Lower leg skin (tissue), 4 donors: ENCODE measurements around the gene TBC1D7. TPM values are rescaled to one million over a fixed set of nuclear protein-coding genes. Genes with fewer than 3 reads are reported as not detected.
A peak's percentile ranks its signal among the peaks of the same experiment; 100 is the strongest.

Experiments
- DNase-seq, 2 donors: peaks; one replicate each; pipeline ENCODE4 v3.0.0-alpha.2; 2019; ENCODE audit warnings: low spot score in 2 of 2
- H3K4me3 ChIP-seq: fragments of 200-600 bp; sonication (generic); 2 replicates; pipeline ENCODE4 v1.5.1; 2017; ENCODE audit warnings: mild to moderate bottlenecking, low read depth; ENCODE audit not compliant: poor library complexity, severe bottlenecking
- CTCF ChIP-seq, 3 donors: fragments of 450-650 bp; IDR thresholded peaks; one replicate each; pipeline ENCODE4 v1.5.1; 2016; ENCODE audit warnings: antibody characterized with exemption in 3 of 3, mild to moderate bottlenecking in 3 of 3, moderate library complexity in 2 of 3
- POLR2A ChIP-seq, 2 donors: fragments of 450-650 bp; IDR thresholded peaks; one replicate each; pipeline ENCODE4 v1.6.1; 2016 to 2017; ENCODE audit warnings: antibody characterized with exemption in 2 of 2, mild to moderate bottlenecking in 1 of 2, moderate library complexity in 1 of 2
- WGBS, 2 donors: methylation state at CpG; one replicate each; pipeline ENCODE4 v1.1.5; 2018; 5-methylcytosine and 5-hydroxymethylcytosine counted together
- intact Hi-C: fragments of 100-400 bp; cut with DNase I; formaldehyde crosslinking; loops from one replicate; pipeline ENCODE4 v1.15.0; 2023; ENCODE audit warnings: low total_unique reads
- total RNA-seq, 4 donors: library from RNA; depleted of rRNA; stranded (reverse); fragments of >200 nt; gene quantifications; one replicate each; pipeline ENCODE4 v1.1.0, GENCODE V29; 2016

The TBC1D7 gene
- total RNA-seq, 4 donors from 2014 or later, result 8.2 to 15.7 (median 14.3) TPM

- TF ChIP-seq POLR2A (IDR thresholded peaks at IDR 0.05) (no peak), CTCF (IDR thresholded peaks at IDR 0.05) (peak in 1 of 3 donors; percentile 84)
- intact Hi-C loops, result no loop called here
- 12 to 14% methylated on average over 11 of the region's 11 CpGs for WGBS, 2 donors
- DNase-seq, result peak; percentile 87 to 94
- H3K4me3 ChIP-seq, result no peak overlapping the region
These were observed 8.2 kb upstream of the TBC1D7 start for GRCh38 chr6:13336553-13336952.

GRCh38 chr6:13334953-13335352 is 6.6 kb upstream of the TBC1D7 start:
- no peak for DNase-seq
- TF ChIP-seq CTCF (IDR thresholded peaks at IDR 0.05), result no peak
- TF ChIP-seq POLR2A (IDR thresholded peaks at IDR 0.05), result no peak
- 49 to 68% methylated on average over 3 of the region's 3 CpGs for WGBS, 2 donors
- no peak overlapping the region for H3K4me3 ChIP-seq
- intact Hi-C loops, result loop anchor here (5.0 kb wide), 1 partner anchor 428 kb away; no protein-coding TSS in a partner anchor

GRCh38 chr6:13332349-13332706 is 4.0 kb upstream of the TBC1D7 start:
- intact Hi-C loops, result loop anchor here (5.0 kb wide), 1 partner anchor 425 kb away; no protein-coding TSS in a partner anchor
- TF ChIP-seq CTCF (IDR thresholded peaks at IDR 0.05) (no peak), POLR2A (IDR thresholded peaks at IDR 0.05) (no peak)

GRCh38 chr6:13331516-13332348 is 3.4 kb upstream of the TBC1D7 start:
- no peak overlapping the region for H3K4me3 ChIP-seq
- 55 to 56% methylated on average over 13 of the region's 13 CpGs for WGBS, 2 donors
- DNase-seq, result no peak
- intact Hi-C loops, result loop anchor here (5.0 kb wide), 1 partner anchor 424 kb away; no protein-coding TSS in a partner anchor
- TF ChIP-seq POLR2A (IDR thresholded peaks at IDR 0.05) (no peak), CTCF (IDR thresholded peaks at IDR 0.05) (no peak)

More at GRCh38 chr6:13332349-13332706, 4.0 kb upstream of the TBC1D7 start:
- DNase-seq, result no peak
- no peak overlapping the region for H3K4me3 ChIP-seq
- 85 to 91% methylated on average over 2 of the region's 2 CpGs for WGBS, 2 donors

- TF ChIP-seq CTCF (IDR thresholded peaks at IDR 0.05) (no peak), POLR2A (IDR thresholded peaks at IDR 0.05) (no peak)
- WGBS, 2 donors, result 2 to 5% methylated on average over 2 of the region's 2 CpGs
These were observed 492 bp upstream of the TBC1D7 start for GRCh38 chr6:13328875-13329183.

More at GRCh38 chr6:13328875-13329183, 492 bp upstream of the TBC1D7 start:
- intact Hi-C loops, result no loop called here
- peak overlapping the region; percentile 80 for H3K4me3 ChIP-seq
- no peak for DNase-seq
